HG03571 (cell line): ENCODE data around the gene ZMAT5.

Source experiments
- ATAC-seq: cut with Tn5 transposase; IDR thresholded peaks from one replicate; pipeline ENCODE4 v1.9.1; 2021; ENCODE audit not compliant: unreplicated experiment

Gene ZMAT5

DNA sequence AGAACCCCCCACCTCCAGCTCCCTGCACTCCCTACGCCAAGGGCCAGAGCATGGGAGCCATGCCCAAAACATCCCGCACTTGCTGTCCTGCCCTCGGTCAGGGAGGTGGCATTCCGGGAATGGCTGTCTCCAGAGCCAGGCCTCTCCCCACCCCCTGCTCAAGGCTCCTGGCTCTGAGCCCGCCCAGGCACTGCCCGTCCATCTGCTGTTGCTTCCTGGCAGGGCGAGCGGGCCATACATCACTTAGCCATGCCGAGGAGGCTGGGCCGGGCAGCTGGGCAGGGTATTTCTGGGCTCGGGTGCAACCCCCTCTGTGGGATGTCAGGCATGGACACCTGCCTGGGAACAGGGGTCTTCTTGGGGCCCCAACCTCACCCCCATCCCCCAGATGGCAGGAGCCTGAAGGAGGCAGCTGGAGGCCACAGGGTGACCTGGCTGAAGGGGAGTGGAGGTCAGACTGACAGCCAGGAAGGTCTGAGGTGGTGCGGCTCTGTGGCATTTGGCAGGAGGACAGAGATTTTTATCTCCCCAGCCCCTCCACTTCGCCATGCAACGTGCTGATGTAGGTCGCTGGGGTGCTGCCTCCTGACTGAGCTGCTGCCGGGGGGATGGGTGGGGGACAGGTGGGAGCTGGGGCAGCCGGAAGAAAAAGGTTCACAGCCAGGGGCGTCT is 55.7 kb downstream of the ZMAT5 start:
- no peak for ATAC-seq

DNA sequence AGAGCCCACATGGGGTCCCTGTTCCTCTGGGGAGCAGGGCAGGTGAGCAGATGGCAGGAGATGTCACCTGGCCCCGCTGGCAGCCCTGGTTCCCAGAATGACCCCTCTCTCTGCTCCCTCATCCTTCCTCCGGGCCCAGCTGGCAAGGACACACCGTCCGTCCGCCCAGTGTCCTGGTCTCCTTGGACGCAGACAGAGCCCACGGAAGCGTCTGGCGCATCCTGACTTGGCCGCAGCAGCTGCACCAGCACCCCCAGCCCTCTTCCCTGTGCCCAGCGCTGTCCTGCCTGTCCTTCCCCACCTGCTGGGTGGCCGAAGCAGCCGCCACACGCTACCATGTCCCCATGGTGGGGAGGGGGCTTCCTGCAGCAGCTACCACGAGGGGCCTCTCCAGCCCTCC is 56.6 kb downstream of the ZMAT5 start:
- ATAC-seq, result no peak

DNA sequence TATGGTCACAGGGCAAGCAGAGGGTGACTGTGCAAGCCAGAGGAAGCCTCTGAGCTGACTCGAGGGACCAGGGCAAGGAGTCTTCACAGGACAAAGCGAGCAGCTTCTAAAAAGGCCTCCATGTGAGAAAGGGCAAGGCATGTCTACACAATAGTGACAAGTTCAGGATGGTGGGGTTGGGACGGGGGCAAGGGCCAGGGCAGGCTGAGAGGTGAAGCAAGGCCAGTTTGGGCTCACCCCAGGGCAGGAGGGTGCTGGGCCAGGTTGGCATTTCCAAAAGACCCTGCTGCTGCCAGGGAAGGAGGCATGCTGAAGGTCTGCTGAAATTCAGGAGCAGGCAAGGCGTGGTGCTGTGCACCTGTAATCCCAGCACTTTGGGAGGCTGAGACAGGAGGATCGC is 59.3 kb downstream of the ZMAT5 start:
- ATAC-seq, result no peak

DNA sequence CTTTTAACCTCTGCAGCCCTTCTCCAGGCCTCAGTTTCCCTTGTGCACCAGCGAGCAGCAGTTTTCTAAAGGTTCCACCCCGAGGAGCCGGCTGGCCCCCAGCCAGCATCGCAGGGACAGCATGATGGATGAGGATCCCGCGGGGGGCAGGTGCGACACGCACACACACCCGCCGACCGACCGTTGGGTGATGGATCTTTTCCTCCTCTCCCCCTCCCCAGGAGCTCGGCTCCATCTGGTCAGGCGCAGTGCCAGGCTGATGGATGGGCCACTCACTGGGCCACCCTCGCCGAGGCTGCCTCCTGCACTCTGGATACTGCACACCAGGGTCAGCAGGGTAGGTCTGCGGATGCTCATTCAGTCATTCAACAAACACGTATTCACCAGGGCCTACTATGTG is 59.8 kb downstream of the ZMAT5 start:
- ATAC-seq, result no peak

DNA sequence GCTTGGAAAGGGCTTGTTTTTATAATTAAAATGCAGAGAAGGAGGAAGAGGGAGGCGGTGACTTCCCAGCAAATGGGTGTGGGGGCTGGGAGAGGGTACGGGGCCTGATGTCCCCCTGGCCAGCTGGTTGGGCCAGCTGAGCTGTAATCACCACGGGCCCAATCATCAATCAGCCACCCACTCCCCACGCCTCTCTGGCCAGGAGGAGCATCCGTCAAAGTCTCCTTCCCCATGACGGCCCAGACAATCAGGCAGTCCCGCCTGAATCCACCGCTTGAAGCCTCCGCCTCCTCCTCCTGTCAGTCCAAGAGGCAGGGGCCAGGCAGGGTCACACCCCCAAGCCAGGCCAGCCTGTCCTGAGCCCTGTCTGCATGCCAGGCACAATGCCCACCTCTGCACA is 60.3 kb downstream of the ZMAT5 start:
- ATAC-seq, result no peak

DNA sequence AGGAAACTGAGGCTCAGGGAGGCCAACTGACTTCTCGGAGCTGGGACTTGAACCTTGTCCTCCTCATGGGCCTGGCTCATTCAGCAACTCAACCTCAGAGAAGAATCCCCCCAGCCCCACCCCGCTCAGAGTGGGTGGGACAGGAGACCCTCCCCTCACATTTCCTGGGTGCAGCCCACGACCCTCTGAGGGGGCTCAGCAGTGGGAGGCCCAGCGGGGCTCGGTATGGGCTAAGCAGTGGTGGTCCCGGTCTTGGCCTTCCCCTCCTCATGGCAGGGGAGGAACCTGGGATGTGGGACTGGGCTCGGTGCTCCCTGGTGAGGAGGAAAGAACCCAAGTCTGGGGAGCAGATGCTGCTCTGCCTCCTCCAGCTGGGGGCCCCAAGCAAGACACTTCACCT is 61.2 kb downstream of the ZMAT5 start:
- ATAC-seq, result no peak

DNA sequence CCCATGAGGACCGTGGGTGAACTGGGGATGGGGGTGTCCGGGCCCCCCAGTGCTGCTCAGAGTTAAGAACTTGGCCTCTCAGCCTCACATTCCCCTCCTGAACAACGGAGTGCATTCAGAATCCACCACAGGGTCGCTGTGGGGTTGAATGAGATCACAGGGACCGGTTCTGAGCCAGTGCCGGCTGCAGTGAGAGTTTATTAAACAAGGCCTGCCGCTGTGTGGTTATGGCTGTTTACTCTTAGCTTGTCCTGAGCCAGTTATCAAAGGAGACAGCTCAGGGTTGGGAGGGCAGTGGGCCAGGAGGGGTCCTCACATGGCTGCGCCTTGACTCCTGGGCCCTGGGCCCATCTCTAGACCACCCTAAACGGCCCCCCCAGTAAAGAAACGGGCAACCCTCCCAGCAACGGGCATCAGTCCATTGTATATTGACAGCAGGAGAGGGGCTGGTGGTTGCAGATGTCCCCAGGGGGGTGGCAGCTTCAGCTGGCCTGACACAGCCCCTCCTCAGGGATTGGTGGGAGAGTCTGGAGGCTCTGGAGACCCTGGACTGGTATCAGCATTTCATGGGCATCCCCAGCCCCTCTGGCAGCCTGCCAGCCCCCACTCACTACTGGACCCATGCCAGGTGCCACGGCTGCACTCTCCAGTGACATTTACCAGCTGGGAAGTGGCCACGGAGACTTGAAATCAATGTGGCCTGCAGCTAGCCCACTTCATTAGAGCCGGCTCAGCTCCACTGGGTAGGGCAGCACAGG is 62.1 kb downstream of the ZMAT5 start:
- ATAC-seq, result no peak

DNA sequence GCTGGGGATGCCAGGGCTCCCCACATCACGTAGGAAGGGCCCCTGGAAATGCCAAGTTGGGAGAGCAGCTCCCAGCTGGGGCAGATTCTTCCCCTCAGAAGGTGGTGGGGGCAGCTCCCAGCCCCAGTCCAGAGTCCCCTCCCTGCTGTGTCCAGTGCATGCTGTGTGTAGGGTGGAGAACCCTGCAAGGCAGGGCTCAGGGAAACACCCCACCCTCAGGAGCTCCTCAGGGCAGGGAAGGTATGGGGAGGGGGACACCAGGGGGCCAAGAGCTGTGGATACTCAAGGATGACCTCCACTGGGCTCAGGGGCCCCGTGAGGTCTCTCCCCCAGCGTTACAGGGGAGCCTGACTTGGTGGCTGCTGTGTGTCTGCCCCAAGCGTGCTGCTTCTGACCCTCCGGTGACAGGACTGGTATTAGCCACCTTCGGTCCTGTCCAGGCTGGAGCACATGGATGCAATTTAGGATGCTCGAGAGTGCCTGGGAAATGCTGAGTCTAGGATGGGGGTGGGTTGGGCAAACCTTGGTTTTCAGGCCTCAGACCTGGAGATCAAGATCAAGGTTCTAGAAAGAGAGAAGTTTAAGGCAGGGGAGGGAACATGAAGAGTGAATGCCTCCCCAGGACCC is 63.1 kb downstream of the ZMAT5 start:
- ATAC-seq, result no peak

DNA sequence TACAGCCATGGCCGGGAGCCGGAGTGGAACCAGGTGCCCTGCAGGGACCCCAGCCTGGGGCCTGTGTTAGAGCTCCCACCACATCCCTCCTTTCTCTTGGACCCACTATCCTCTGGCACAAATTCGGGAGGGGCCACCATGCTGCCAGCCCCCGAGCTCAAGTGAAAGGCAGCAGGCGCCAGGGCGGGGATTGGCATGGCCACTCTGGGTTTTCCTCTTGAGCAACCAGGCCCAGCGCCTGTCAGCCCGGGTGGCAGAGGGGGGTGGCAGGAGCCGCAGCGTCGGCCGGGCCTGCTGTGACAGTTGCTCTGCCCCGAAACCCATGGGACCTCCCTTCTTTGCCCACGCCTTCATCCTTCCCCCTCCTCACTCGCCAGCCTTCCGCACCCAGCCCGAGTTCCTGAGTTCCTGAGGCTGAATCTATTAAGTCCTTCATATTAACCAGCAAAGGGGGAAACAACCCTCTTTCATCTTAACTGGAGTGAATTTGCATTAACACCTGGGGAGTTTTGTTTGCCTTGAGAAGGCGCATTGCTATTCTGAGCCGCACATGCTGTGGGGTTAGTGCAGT is 63.8 kb downstream of the ZMAT5 start:
- ATAC-seq, result no peak

DNA sequence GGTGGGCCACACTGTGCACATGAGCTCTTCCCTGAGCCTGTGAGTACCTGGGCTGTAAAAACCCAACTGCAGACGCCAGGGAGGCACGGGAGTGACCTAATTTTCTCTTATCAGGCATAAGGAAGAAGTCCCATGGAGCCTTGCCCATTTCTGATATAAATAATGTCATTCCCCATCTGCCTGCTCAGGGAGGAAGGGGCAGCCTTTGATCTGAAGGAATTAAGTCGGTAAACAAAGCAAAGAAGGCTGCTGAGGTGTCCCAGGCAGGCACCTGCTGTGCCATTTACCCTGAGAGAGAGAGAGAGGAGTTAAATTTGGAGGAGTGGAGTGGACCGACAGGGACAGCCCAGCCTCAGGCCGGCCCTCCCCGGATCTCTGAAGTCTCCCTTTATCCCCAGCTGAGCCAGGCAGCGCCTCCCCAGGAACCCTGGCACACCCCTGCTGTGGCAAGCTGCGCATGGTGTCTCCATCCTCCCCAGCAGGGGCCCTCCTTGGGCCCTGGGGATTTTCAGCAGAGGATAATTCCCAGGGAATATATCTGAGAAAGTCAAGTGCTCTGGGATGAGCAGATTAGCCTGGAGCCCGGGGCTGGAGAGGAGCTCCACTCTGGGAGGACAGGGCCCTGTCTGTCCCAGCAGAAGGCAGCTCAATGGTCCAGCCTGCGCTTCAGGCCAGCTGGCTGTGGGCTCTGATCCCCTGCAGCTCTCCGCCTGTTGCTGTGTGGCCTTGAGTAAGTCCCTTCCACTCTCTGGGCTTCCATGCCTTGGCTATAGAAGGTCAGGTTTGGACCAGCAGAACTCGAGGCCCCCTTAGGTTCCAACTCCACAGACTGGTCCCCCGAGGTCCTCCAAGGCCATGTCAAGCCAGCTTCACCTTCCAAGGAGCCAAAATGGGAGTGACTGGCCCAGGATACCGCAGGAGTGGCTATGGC is 64.5 kb downstream of the ZMAT5 start:
- ATAC-seq, result no peak

DNA sequence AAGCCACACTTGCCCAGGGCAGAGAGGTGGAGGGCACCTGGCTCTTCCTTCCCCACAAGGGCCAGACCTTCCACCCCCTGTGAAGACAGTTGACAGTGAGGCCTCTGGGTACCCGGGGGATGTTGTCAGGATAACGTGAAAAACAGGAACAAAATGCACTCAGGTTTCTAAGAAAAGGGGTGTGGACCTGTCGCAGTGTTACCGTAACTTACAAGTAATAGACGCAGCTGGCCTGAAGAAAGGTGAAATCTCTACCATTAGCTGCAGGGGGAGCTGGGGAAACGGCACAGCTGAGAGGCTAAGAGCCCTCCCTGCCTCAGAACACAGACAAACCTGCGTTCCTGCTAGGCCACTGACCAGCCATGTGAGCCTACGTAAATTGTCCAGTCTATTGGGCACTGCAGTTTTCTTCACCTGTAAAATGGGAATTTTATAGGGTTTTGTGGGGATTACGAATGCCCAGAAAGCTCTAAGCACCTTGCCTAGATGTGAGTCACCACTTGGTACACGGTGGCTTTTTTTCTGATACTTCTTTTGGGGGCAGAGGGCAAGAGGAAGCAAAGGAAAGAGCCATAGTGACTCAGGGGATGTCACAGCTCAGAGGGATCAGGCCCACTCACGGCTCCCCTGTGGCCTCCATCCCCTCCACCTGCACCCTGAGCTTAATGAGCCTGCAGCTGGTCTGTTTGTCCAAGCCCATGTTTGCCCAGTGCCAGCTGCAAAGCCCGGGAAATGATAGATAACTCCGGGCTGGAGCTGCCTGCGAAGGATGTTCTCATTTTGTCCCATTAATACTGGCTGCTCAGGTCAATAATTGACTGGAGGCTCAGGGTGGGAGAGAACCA is 65.4 kb downstream of the ZMAT5 start:
- no peak for ATAC-seq

DNA sequence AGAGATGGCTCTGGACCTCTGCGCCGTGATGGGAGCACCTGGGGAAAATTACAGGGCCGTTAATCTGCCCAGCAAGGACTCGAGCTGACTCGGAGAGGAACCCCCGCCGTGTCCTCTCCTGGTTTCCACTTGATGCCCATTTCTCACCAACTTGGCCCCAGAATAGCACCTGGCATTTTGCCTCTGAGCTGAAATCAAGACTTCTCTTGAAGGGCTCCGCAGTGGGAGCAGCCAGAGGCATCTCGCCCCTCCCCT is 66.0 kb downstream of the ZMAT5 start:
- no peak for ATAC-seq

DNA sequence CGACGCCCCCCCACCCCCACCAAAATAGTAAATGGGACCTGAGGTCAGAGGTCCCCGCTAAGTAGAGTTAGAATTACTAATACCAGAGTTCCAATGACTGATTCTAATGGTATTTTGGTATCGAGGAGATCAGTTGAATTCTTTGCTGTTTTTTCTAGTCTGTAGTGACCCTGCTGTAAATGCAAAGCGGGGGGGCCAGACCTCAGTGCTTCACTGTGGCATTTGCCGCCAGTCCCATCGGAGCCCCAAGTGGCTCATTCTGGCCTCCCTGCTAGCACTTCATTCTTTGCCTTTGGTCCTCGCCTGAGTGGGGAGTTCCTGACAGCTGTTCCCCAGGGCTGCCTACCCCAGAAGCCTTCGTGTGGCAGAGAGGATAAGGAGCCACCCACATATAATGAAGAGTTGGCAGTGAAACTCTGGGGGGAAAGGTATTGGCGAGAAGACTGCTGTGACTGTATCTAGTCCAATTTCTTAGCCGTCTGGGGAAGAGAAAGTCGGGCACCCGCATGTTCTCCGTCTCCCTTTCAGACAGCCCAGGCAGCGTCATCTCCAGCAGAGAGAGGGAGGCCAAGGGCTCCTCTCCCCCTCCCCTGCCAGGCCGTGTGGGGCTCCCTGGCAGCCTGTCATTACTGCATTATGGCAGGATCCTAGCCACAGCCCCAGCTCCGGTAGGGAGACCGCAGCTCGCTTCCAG is 66.5 kb downstream of the ZMAT5 start:
- no peak for ATAC-seq

DNA sequence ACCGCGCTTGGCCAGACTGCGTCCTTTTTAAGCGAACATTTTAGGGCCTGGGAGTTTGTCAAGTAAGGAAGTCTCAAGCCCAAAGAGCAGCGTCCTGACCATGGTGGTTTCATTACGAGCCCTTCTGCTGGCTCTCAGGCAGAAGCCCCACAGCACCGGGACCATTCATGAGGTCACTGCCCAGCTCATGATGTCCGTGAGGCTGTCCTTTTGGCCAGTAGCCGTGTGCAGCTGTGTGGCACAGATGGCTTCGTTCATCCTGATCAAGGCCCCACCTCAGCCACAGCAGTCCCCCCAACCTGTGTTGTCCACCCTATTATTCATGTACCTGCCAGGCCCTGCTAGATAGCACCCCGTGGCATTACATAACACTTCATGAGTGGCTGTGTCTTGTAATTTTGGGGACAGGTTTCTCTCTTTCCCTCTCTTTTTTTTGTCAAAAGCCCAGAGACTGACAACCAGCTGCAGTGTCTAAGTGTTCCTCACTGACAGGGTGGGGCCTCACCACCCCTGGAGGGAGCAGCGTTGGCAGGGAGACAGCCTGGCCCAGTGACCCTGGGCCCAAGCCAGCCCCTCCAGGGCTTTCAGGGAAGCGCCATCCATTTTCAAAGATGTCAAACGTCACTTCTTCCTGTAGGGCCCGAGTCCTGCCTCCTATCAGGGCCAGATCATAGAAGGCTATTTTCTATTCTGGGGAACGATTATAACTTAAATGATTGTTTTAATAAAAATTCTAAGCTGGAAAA is 68.8 kb downstream of the ZMAT5 start:
- no peak for ATAC-seq

DNA sequence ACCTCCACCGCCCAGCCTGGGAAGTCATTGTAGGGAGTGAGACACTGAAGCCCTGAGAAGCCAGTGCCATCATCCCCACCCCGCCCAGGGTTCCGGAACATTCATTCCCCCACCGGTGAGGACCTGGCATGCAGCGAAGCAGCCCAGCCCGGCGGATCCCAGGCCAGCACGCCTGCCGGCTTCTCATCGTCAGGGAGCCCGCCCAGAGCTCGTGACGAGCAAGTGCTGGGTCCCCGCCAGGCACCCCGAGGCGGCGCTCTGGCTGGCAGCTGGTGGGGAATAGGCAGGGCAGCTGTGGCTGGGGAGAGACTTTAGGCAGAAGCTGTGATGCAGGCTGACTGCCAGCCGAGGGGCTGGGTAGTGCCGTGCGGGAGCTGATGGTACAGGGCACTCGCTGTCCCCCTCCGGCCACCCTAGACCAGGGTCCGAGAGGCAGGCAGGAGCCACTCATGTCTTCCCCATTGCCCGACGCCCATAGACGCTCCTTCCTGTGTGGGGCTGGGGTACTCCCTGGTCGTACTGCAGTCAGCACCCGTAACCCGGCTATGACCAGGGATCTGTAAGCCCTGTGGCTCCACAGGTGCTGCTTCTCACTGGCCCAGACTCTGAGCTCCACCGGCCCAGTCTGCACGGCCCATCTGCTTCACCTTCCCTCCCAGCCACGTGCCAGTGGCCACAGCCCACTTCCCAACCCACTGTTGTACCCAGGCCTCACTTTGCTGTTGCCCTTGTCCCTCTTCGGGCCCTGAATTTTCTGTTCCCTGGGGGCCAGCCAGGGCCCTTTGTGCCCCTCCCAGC is 71.5 kb downstream of the ZMAT5 start:
- no peak for ATAC-seq

DNA sequence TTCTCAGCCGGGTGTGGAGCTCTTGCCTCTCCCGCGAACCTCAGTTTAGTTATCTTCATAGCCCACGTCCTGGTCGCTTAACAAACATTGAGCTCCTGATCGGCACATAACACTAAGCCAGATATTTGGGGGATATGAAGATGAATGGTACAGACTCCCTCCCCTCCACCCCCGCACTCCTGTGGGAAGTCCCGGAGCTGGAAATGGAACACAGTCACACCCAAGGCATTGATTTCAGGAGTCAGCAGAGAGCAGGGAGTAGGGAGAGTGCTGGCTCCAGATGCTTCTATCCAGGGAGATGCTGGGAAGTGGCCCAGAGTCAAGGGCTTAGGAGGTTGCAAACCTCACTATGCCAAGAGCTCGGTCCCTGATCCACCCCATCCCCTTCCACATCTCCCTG is 73.1 kb downstream of the ZMAT5 start:
- ATAC-seq, result no peak

DNA sequence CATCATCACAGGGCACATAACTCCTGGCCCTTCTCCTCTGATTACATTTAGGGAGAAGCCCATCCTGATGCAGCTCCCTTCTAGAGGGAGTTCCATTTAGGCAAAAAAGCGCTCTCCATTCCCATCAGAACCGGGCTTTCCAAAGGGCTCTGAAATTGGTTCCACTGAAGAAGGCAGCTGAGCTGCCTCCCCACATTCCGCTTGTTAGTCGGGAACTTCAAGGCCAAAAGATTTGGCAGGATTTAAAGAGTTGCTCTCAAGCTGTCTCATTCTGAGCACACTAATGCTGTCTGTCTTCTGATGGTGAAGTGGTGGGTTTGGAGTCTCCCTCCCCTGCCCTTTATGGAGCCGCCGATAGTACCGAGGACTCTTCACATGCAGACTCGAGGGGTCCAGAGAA is 73.6 kb downstream of the ZMAT5 start:
- no peak for ATAC-seq

DNA sequence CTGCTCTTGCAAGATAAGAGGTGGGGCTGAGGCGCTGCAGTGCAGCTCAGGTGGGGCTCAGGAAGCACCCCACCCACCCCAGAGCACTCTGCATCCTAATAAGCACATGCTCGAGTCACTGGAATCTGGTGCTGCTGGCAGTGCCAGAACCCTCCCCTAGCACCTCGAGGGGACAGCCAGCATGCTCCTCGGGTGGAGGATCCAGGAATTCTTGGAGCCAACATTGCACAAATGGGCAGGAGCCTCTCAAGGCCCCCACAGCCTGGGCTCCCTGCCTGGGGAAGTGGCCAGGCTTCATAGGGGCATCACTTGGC is 74.5 kb downstream of the ZMAT5 start:
- no peak for ATAC-seq
